Omental fat pad (tissue), 4 donors: Measurements from ENCODE around the gene NHS. TPM values are rescaled to one million over a fixed set of nuclear protein-coding genes. Genes with fewer than 3 reads are reported as not detected.

Experiments
- ATAC-seq: fragments of 150-250 bp; one replicate; pipeline ENCODE4 v1.9.1; 2016; ENCODE audit warnings: mild to moderate bottlenecking, moderate library complexity; ENCODE audit not compliant: low FRiP score
- DNase-seq: peaks from one replicate; pipeline ENCODE4 v3.0.0-alpha.2; 2019; ENCODE audit warnings: low spot score
- CTCF ChIP-seq, 3 donors: fragments of 450-650 bp; IDR thresholded peaks; one replicate each; pipeline ENCODE4 v1.5.1; 2016 to 2017; ENCODE audit warnings: antibody characterized with exemption in 3 of 3, mild to moderate bottlenecking in 3 of 3, moderate library complexity in 2 of 3
- total RNA-seq, 4 donors: library from RNA; depleted of rRNA; stranded (reverse); fragments of >200 nt; gene quantifications; one replicate each; pipeline ENCODE4 v1.1.0, GENCODE V29; 2016

The NHS gene
- total RNA-seq, 4 donors from 2014 or later: 4.0 to 9.7 (median 7.6) TPM

GRCh38 chrX:17529151-17529745 lies 154.2 kb downstream of the NHS start:
- ATAC-seq: no peak
- TF ChIP-seq CTCF (IDR thresholded peaks at IDR 0.05): no peak
- DNase-seq: no peak

GRCh38 chrX:17531500-17531899 lies 156.5 kb downstream of the NHS start:
- DNase-seq (no peak), ATAC-seq (no peak)
- no peak for TF ChIP-seq CTCF (IDR thresholded peaks at IDR 0.05)

- TF ChIP-seq CTCF (IDR thresholded peaks at IDR 0.05): no peak
- ATAC-seq (no peak), DNase-seq (no peak)
These were observed 160.2 kb downstream of the NHS start for GRCh38 chrX:17535229-17535628.

GRCh38 chrX:17537723-17538243 lies 162.8 kb downstream of the NHS start:
- ATAC-seq: no peak
- TF ChIP-seq CTCF (IDR thresholded peaks at IDR 0.05): no peak
- no peak for DNase-seq

GRCh38 chrX:17542123-17542522 lies 167.1 kb downstream of the NHS start:
- DNase-seq (no peak), ATAC-seq (no peak)
- no peak for TF ChIP-seq CTCF (IDR thresholded peaks at IDR 0.05)

GRCh38 chrX:17544821-17545220 lies 169.8 kb downstream of the NHS start:
- no peak for TF ChIP-seq CTCF (IDR thresholded peaks at IDR 0.05)
- DNase-seq (no peak), ATAC-seq (no peak)

GRCh38 chrX:17546356-17546755 lies 171.4 kb downstream of the NHS start:
- ATAC-seq (no peak), DNase-seq (no peak)
- TF ChIP-seq CTCF (IDR thresholded peaks at IDR 0.05): no peak
